ENCODE measurements around the gene SPNS3.

Gene SPNS3

DNA sequence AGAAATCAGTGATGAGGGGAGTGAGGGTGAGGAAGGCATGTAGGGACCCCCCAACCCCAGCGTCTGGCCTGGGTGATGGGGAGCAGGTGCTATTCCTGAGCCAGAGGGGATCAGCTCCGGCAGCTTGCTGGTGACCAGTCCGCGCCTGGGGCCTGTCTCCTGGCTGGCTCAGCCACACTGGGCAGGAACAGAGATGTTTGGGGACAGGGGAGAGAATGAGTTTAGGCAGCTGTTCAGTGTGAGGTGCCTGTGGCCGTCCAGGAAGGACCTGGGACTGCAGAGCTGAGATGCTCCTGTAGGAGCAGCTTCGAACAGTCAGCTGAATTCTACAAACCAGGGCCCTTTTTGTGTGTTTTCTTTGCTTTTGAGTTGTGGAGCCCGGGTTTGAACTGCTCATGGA, 41.7 kb downstream of the SPNS3 start:
- no peak for DNase-seq
- Histone ChIP-seq H3K9ac (ENCODE audit: low read length) (no peak overlapping the region), H3K36me3 (replicated peaks; ENCODE audit: insufficient read depth, low read length) (no peaks in the 10 kb centered on the region), H3K27ac (ENCODE audit: low read length) (no peak overlapping the region), H2AFZ (ENCODE audit: low read length) (no peak overlapping the region), H3F3A (ENCODE audit: insufficient read depth, low read length) (no peaks in the 10 kb centered on the region), H3K79me2 (ENCODE audit: low read length) (no peaks in the 10 kb centered on the region), H4K20me1 (ENCODE audit: insufficient read depth, low read length) (no peaks in the 10 kb centered on the region), H3K9me2 (replicated peaks; ENCODE audit: insufficient read depth, low read length) (no peaks in the 10 kb centered on the region), H3K9me3 (replicated peaks; ENCODE audit: insufficient read depth, low read length) (no peaks in the 10 kb centered on the region), H3K4me1 (ENCODE audit: low read length) (0 out of 2 replicates have a peak, but pooled peaks cover 3% of the 10 kb centered on the region), H3K4me2 (ENCODE audit: low read depth, low read length) (no peak overlapping the region), H3K27me3 (replicated peaks; ENCODE audit: insufficient read depth, low read length) (no peaks in the 10 kb centered on the region; the same call in 1 of the 2 replicates), H3K4me3 (ENCODE audit: low read length) (no peak overlapping the region)
- TF ChIP-seq EZH2phosphoT487 (IDR thresholded peaks at IDR 0.05; ENCODE audit: low read length) (no peak), EZH2 (optimal IDR thresholded peaks at IDR 0.05; ENCODE audit: low read depth, low read length) (no peak)
- TF ChIP-seq, protein P1, sequence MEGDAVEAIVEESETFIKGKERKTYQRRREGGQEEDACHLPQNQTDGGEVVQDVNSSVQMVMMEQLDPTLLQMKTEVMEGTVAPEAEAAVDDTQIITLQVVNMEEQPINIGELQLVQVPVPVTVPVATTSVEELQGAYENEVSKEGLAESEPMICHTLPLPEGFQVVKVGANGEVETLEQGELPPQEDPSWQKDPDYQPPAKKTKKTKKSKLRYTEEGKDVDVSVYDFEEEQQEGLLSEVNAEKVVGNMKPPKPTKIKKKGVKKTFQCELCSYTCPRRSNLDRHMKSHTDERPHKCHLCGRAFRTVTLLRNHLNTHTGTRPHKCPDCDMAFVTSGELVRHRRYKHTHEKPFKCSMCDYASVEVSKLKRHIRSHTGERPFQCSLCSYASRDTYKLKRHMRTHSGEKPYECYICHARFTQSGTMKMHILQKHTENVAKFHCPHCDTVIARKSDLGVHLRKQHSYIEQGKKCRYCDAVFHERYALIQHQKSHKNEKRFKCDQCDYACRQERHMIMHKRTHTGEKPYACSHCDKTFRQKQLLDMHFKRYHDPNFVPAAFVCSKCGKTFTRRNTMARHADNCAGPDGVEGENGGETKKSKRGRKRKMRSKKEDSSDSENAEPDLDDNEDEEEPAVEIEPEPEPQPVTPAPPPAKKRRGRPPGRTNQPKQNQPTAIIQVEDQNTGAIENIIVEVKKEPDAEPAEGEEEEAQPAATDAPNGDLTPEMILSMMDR (IDR thresholded peaks at IDR 0.05; ENCODE audit: low read length), result no peak

DNA sequence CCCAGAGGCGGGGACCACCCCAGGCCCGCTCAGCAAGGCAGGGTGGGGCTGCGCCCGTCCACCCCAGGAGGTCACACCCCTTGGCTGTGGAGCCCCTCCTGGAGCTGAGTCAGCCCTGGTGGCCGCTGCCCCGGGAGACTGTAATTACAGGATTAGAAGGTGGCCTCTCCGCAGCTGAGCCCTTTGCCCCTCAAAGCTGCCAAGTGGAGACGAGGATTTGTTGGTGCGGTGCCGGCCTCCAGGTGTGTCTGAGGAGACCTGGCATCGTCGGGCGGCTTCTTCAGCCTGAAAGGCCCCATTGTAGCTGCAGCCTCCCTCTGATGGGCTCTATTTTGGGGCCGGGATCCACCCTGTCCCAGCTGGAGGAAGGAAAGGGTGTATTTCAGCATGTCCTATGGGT, 42.3 kb downstream of the SPNS3 start:
- no peaks in the 10 kb centered on the region for H3K9me2 ChIP-seq (replicated peaks; ENCODE audit: insufficient read depth, low read length)
- peaks cover 2% of the 10 kb centered on the region; the same call in 1 of the 2 replicates for H3K27me3 ChIP-seq (replicated peaks; ENCODE audit: insufficient read depth, low read length)
- H3K4me2 ChIP-seq (ENCODE audit: low read depth, low read length), result no peak overlapping the region
- no peak overlapping the region for H2AFZ ChIP-seq (ENCODE audit: low read length)
- H3K4me3 ChIP-seq (ENCODE audit: low read length), result no peak overlapping the region
- TF ChIP-seq EZH2 (optimal IDR thresholded peaks at IDR 0.05; ENCODE audit: low read depth, low read length) (no peak), EZH2phosphoT487 (IDR thresholded peaks at IDR 0.05; ENCODE audit: low read length) (no peak)
- TF ChIP-seq, protein P1 (IDR thresholded peaks at IDR 0.05; ENCODE audit: low read length), result no peak
- H3K9ac ChIP-seq (ENCODE audit: low read length), result no peak overlapping the region
- DNase-seq, result no peak
- H3K9me3 ChIP-seq (replicated peaks; ENCODE audit: insufficient read depth, low read length), result no peaks in the 10 kb centered on the region
- H3K4me1 ChIP-seq (ENCODE audit: low read length), result 0 out of 2 replicates have a peak, but pooled peaks cover 4% of the 10 kb centered on the region
- H3K79me2 ChIP-seq (ENCODE audit: low read length), result no peaks in the 10 kb centered on the region
- no peaks in the 10 kb centered on the region for H3K36me3 ChIP-seq (replicated peaks; ENCODE audit: insufficient read depth, low read length)
- no peaks in the 10 kb centered on the region for H3F3A ChIP-seq (ENCODE audit: insufficient read depth, low read length)
- H4K20me1 ChIP-seq (ENCODE audit: insufficient read depth, low read length), result no peaks in the 10 kb centered on the region
- H3K27ac ChIP-seq (ENCODE audit: low read length), result no peak overlapping the region

DNA sequence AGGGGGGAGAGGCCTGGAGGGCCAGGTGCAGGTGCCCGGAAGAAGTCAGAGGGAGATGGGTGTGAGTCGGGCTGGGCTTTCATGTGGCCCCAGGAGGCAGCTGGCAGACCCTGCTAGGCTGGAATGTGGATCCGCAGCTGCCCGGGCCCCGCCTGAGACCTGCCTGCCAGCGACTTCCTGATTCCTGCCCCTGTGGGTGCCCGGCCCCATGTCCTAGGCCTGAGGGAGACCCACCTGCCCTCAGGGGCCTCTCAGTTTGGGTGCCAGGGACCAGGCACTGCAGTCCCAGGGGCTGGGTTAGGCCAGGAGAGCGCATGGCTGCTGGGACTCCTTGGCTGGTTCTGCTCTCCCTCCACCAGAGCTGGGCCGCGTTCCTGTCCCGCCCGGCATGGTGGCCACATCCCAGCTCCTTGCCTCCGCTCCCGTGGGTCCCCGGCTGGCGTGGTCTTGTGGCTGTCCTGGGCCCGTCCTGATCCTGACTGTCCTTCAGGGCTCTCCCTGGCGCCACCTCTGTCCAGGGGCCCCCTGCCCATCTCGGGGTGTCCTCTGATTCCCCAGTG, 42.9 kb downstream of the SPNS3 start:
- peaks cover 10% of the 10 kb centered on the region; the same call in 1 of the 2 replicates for H3K4me1 ChIP-seq (ENCODE audit: low read length)
- H2AFZ ChIP-seq (ENCODE audit: low read length), result no peak overlapping the region
- no peaks in the 10 kb centered on the region for H3K36me3 ChIP-seq (replicated peaks; ENCODE audit: insufficient read depth, low read length)
- DNase-seq, result no peak
- no peaks in the 10 kb centered on the region for H4K20me1 ChIP-seq (ENCODE audit: insufficient read depth, low read length)
- H3K9me2 ChIP-seq (replicated peaks; ENCODE audit: insufficient read depth, low read length), result no peaks in the 10 kb centered on the region
- H3K27ac ChIP-seq (ENCODE audit: low read length), result no peak overlapping the region
- no peak for TF ChIP-seq EZH2 (optimal IDR thresholded peaks at IDR 0.05; ENCODE audit: low read depth, low read length)
- TF ChIP-seq EZH2phosphoT487 (IDR thresholded peaks at IDR 0.05; ENCODE audit: low read length), result no peak
- TF ChIP-seq, protein P1 (IDR thresholded peaks at IDR 0.05; ENCODE audit: low read length), result no peak
- H3K79me2 ChIP-seq (ENCODE audit: low read length), result no peaks in the 10 kb centered on the region
- peaks cover 4% of the 10 kb centered on the region; the same call in 1 of the 2 replicates for H3K27me3 ChIP-seq (replicated peaks; ENCODE audit: insufficient read depth, low read length)
- H3K4me2 ChIP-seq (ENCODE audit: low read depth, low read length), result no peak overlapping the region
- H3K9ac ChIP-seq (ENCODE audit: low read length), result no peak overlapping the region
- H3K4me3 ChIP-seq (ENCODE audit: low read length), result no peak overlapping the region
- no peaks in the 10 kb centered on the region for H3F3A ChIP-seq (ENCODE audit: insufficient read depth, low read length)
- H3K9me3 ChIP-seq (replicated peaks; ENCODE audit: insufficient read depth, low read length), result no peaks in the 10 kb centered on the region

Measured in MM.1S (cell line).